Subcutaneous abdominal adipose tissue (tissue), 5 donors: ENCODE measurements around the gene WNT9B.

ENCODE experiments used
- H3K27ac ChIP-seq: one replicate; pipeline ENCODE4 v1.7.0; 2013; ENCODE audit warnings: low read depth, mild to moderate bottlenecking, inconsistent platforms, low read length, moderate library complexity
- H3K27me3 ChIP-seq, 5 donors: one replicate each; pipeline ENCODE4 v1.7.0; 2013; ENCODE audit warnings: low read length in 5 of 5, inconsistent platforms in 1 of 5; ENCODE audit not compliant: control insufficient read depth in 5 of 5, insufficient read depth in 4 of 5
- H3K36me3 ChIP-seq, 5 donors: one replicate each; pipeline ENCODE4 v1.7.0; 2013; ENCODE audit warnings: low read length in 5 of 5; ENCODE audit not compliant: control insufficient read depth in 5 of 5, insufficient read depth in 5 of 5
- H3K4me1 ChIP-seq, 5 donors: one replicate each; pipeline ENCODE4 v1.7.0; 2013; ENCODE audit warnings: low read length in 5 of 5, mild to moderate bottlenecking in 3 of 5, moderate library complexity in 1 of 5; ENCODE audit not compliant: control insufficient read depth in 5 of 5, insufficient read depth in 5 of 5
- H3K4me3 ChIP-seq, 5 donors: one replicate each; pipeline ENCODE4 v1.7.0; 2013; ENCODE audit warnings: low read length in 5 of 5, low read depth in 1 of 5
- H3K9ac ChIP-seq, 5 donors: one replicate each; pipeline ENCODE4 v1.7.0; 2013; ENCODE audit warnings: low read length in 5 of 5, mild to moderate bottlenecking in 4 of 5, moderate library complexity in 3 of 5
- H3K9me3 ChIP-seq, 5 donors: one replicate each; pipeline ENCODE4 v1.7.0; 2013; ENCODE audit warnings: low read length in 5 of 5; ENCODE audit not compliant: control insufficient read depth in 5 of 5
- donor health status: healthy.
- donor health status: healthy.
- donor health status: healthy.
- donor health status: healthy.
- donor health status: healthy.

The WNT9B gene

GRCh38 chr17:46898860-46899259, 47.5 kb downstream of the WNT9B start:
- peaks cover 7 to 14% (median 12%) of the 10 kb centered on the region in 5 donors for H3K27me3 ChIP-seq
- H3K4me1 ChIP-seq = peaks cover 0 to 5% (median 0%) of the 10 kb centered on the region in 5 donors
- no peak overlapping the region for H3K4me3 ChIP-seq
- peaks cover 0 to 9% (median 0%) of the 10 kb centered on the region in 5 donors for H3K9me3 ChIP-seq
- no peaks in the 10 kb centered on the region for H3K36me3 ChIP-seq
- no peak overlapping the region for H3K27ac ChIP-seq
- H3K9ac ChIP-seq = no peak overlapping the region

GRCh38 chr17:46901291-46901690, 49.9 kb downstream of the WNT9B start:
- Histone ChIP-seq H3K9ac (no peak overlapping the region), H3K27me3 (peaks cover 0 to 5% (median 0%) of the 10 kb centered on the region in 5 donors), H3K9me3 (peaks cover 0 to 9% (median 0%) of the 10 kb centered on the region in 5 donors), H3K36me3 (no peaks in the 10 kb centered on the region), H3K27ac (no peak overlapping the region), H3K4me1 (peaks cover 0 to 10% (median 0%) of the 10 kb centered on the region in 5 donors), H3K4me3 (no peak overlapping the region)

- peaks cover 0 to 3% (median 0%) of the 10 kb centered on the region in 5 donors for H3K9me3 ChIP-seq
- no peak overlapping the region for H3K9ac ChIP-seq
- peaks cover 0 to 14% (median 0%) of the 10 kb centered on the region in 5 donors for H3K4me1 ChIP-seq
- no peaks in the 10 kb centered on the region for H3K36me3 ChIP-seq
- H3K4me3 ChIP-seq = no peak overlapping the region
- H3K27me3 ChIP-seq = peaks cover 3 to 5% (median 4%) of the 10 kb centered on the region in 5 donors
- H3K27ac ChIP-seq = no peak overlapping the region
Observed at GRCh38 chr17:46903762-46904672, 52.6 kb downstream of the WNT9B start.

- Histone ChIP-seq H3K4me3 (no peak overlapping the region), H3K9me3 (no peaks in the 10 kb centered on the region), H3K4me1 (peaks cover 0 to 14% (median 0%) of the 10 kb centered on the region in 5 donors), H3K27ac (no peak overlapping the region), H3K27me3 (peaks cover 6 to 14% (median 13%) of the 10 kb centered on the region in 5 donors), H3K9ac (no peak overlapping the region), H3K36me3 (no peaks in the 10 kb centered on the region)
Observed at GRCh38 chr17:46908068-46908737, 56.8 kb downstream of the WNT9B start.

- Histone ChIP-seq H3K27ac (no peak overlapping the region), H3K4me3 (no peak overlapping the region), H3K9me3 (no peaks in the 10 kb centered on the region), H3K9ac (no peak overlapping the region), H3K36me3 (no peaks in the 10 kb centered on the region), H3K4me1 (peaks cover 0 to 14% (median 0%) of the 10 kb centered on the region in 5 donors), H3K27me3 (peaks cover 6 to 14% (median 14%) of the 10 kb centered on the region in 5 donors)
Observed at GRCh38 chr17:46910179-46910927, 59.0 kb downstream of the WNT9B start.

- Histone ChIP-seq H3K27ac (no peak overlapping the region), H3K9ac (no peak overlapping the region)
Observed at GRCh38 chr17:46911311-46911710, 59.9 kb downstream of the WNT9B start.

GRCh38 chr17:46915596-46915995, 64.2 kb downstream of the WNT9B start:
- no peak overlapping the region for H3K9ac ChIP-seq
- H3K9me3 ChIP-seq = no peaks in the 10 kb centered on the region
- no peaks in the 10 kb centered on the region for H3K36me3 ChIP-seq
- peaks cover 4 to 10% (median 5%) of the 10 kb centered on the region in 5 donors for H3K27me3 ChIP-seq
- H3K27ac ChIP-seq = no peak overlapping the region
- H3K4me3 ChIP-seq = no peak overlapping the region
- no peaks in the 10 kb centered on the region for H3K4me1 ChIP-seq

More at GRCh38 chr17:46911311-46911710, 59.9 kb downstream of the WNT9B start:
- Histone ChIP-seq H3K4me1 (peaks cover 0 to 4% (median 0%) of the 10 kb centered on the region in 5 donors), H3K4me3 (no peak overlapping the region), H3K36me3 (no peaks in the 10 kb centered on the region), H3K9me3 (no peaks in the 10 kb centered on the region), H3K27me3 (peaks cover 6 to 14% (median 14%) of the 10 kb centered on the region in 5 donors)

GRCh38 chr17:46916211-46916610, 64.8 kb downstream of the WNT9B start:
- H3K27ac ChIP-seq = no peak overlapping the region
- H3K27me3 ChIP-seq = peaks cover 4 to 6% (median 4%) of the 10 kb centered on the region in 5 donors
- H3K36me3 ChIP-seq = no peaks in the 10 kb centered on the region
- no peak overlapping the region for H3K9ac ChIP-seq
- no peak overlapping the region for H3K4me3 ChIP-seq
- H3K9me3 ChIP-seq = no peaks in the 10 kb centered on the region
- H3K4me1 ChIP-seq = no peaks in the 10 kb centered on the region

GRCh38 chr17:46916623-46917022, 65.2 kb downstream of the WNT9B start:
- peaks cover 4 to 6% (median 4%) of the 10 kb centered on the region in 5 donors for H3K27me3 ChIP-seq
- H3K27ac ChIP-seq = no peak overlapping the region
- no peak overlapping the region for H3K4me3 ChIP-seq
- no peaks in the 10 kb centered on the region for H3K36me3 ChIP-seq
- H3K9me3 ChIP-seq = no peaks in the 10 kb centered on the region
- no peak overlapping the region for H3K9ac ChIP-seq
- no peaks in the 10 kb centered on the region for H3K4me1 ChIP-seq
